ENCODE data around the gene SETX. TPM values are rescaled to one million over a fixed set of nuclear protein-coding genes. Genes with fewer than 3 reads are reported as not detected.
"Not testable (repeated sequence)": the region's sequence is repeated elsewhere in the genome, so short reads cannot be mapped to it uniquely, and the experiment has no call there.

SETX gene
- total RNA-seq, 2 experiments from 2014 or later = 54.2 to 58.0 TPM

GRCh38 chr9:132269704-132270516, 84.9 kb downstream of the SETX start:
- peaks cover 61% of the 10 kb centered on the region for H3K36me3 Mint-ChIP-seq (ENCODE audit: low read depth)
- CTCF ChIA-PET = interaction anchor here (1.0 to 2.9 kb wide), 16 partner anchors 8 to 507 kb away, joined by 3 to 35 read pairs (median 8); no protein-coding TSS in a partner anchor
- H3K4me3 Mint-ChIP-seq; POLR2A ChIA-PET; H3K27me3 Mint-ChIP-seq (ENCODE audit: low read depth); H3K4me1 Mint-ChIP-seq (ENCODE audit: low read depth); DNase-seq; H3K9me3 Mint-ChIP-seq (ENCODE audit: insufficient read depth); ATAC-seq: not testable (repeated sequence)
- peak overlapping the region; percentile 12 for H3K27ac Mint-ChIP-seq

DNA sequence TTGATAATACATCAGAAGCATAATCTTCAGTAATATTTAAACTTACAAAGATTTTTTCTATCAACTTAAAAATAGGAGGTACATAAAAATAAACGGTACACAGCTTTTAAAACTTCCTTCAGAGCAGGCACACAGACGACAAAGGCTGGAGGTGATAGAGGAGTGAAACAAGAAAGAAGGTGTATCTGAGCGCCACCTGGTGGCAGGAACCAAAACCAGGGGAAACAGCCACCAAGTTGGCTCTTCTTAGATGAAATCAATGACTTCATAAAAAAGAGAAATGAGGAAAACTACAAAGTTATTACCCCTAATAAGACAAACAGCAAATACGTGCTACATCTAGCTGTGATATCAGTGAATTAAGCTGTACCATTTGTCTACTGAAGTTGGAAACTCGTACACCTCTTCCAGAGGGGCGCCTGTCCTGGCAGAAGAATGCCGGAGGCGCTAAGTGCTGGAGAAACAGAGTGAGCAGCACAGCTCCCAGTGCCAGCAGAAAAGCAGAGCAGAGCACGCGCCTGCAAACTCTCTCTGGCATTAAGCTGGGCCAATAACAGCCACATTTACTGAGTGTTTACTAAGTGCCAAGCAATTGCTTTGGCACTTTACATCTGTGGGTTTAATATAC, 85.9 kb downstream of the SETX start:
- Mint-ChIP-seq H3K27me3 (ENCODE audit: low read depth) (no peaks in the 10 kb centered on the region), H3K4me3 (no peak overlapping the region), H3K4me1 (ENCODE audit: low read depth) (peaks cover 3% of the 10 kb centered on the region), H3K27ac (no peak overlapping the region), H3K36me3 (ENCODE audit: low read depth) (peaks cover 60% of the 10 kb centered on the region), H3K9me3 (ENCODE audit: insufficient read depth) (no peaks in the 10 kb centered on the region)
- ChIA-PET CTCF (interaction anchor here (0.6 to 2.9 kb wide), 41 partner anchors 9 to 510 kb away, joined by 3 to 35 read pairs (median 5); partner anchors contain the start of gene SETX), POLR2A (no interaction called here)
- peak; percentile 80 for ATAC-seq
- peak; percentile 82 for DNase-seq

DNA sequence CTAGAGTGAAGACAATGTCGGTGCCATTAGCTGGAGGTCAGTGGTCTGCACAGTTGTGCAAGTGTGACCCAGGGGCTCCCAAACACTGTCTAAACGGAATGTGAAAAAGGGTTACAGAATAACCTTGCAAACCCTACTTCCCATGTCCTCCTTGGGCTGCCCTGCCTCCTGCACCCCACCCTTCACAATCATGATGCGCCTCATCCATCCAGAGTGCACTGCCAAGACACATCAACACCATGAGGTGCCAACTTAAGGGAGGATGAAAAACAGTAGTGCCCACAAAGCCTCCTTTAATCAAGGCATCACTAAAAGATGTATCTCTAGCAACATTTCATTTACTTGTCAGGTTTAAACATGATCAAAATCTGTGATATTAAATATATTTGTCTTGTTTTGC, 87.1 kb downstream of the SETX start:
- Mint-ChIP-seq H3K4me3 (no peak overlapping the region), H3K4me1 (ENCODE audit: low read depth) (peaks cover 3% of the 10 kb centered on the region), H3K27ac (no peak overlapping the region), H3K9me3 (ENCODE audit: insufficient read depth) (no peaks in the 10 kb centered on the region), H3K36me3 (ENCODE audit: low read depth) (peaks cover 58% of the 10 kb centered on the region), H3K27me3 (ENCODE audit: low read depth) (no peaks in the 10 kb centered on the region)
- ATAC-seq (no peak), DNase-seq (no peak)
- CTCF ChIA-PET = interaction anchor here (1.0 to 2.9 kb wide), 9 partner anchors 8 to 512 kb away, joined by 4 to 35 read pairs (median 6); no protein-coding TSS in a partner anchor
- POLR2A ChIA-PET = no interaction called here

GRCh38 chr9:132266017-132266416, 88.8 kb downstream of the SETX start:
- DNase-seq (no peak), ATAC-seq (no peak)
- Mint-ChIP-seq H3K4me3 (no peak overlapping the region), H3K9me3 (ENCODE audit: insufficient read depth) (no peaks in the 10 kb centered on the region), H3K27ac (no peak overlapping the region), H3K4me1 (ENCODE audit: low read depth) (peaks cover 3% of the 10 kb centered on the region), H3K27me3 (ENCODE audit: low read depth) (no peaks in the 10 kb centered on the region), H3K36me3 (ENCODE audit: low read depth) (peaks cover 57% of the 10 kb centered on the region)
- ChIA-PET POLR2A (no interaction called here), CTCF (interaction anchor here (1.0 kb wide), 1 partner anchor 13 kb away, joined by 3 read pairs; no protein-coding TSS in a partner anchor)

GRCh38 chr9:132260846-132261245, 93.9 kb downstream of the SETX start:
- ChIA-PET CTCF (interaction anchor here (1.2 to 4.7 kb wide), 5 partner anchors 8 to 92 kb away, joined by 3 to 35 read pairs (median 19); no protein-coding TSS in a partner anchor), POLR2A (no interaction called here)
- Mint-ChIP-seq H3K27ac (no peak overlapping the region), H3K4me1 (ENCODE audit: low read depth) (peaks cover 11% of the 10 kb centered on the region), H3K4me3 (no peak overlapping the region), H3K9me3 (ENCODE audit: insufficient read depth) (no peaks in the 10 kb centered on the region), H3K36me3 (ENCODE audit: low read depth) (peaks cover 31% of the 10 kb centered on the region), H3K27me3 (ENCODE audit: low read depth) (no peaks in the 10 kb centered on the region)
- ATAC-seq (no peak), DNase-seq (no peak)

GRCh38 chr9:132250324-132251262, 104.2 kb downstream of the SETX start:
- no peak overlapping the region for H3K27ac Mint-ChIP-seq
- no peak for ATAC-seq
- peaks cover 8% of the 10 kb centered on the region for H3K27me3 Mint-ChIP-seq (ENCODE audit: low read depth)
- H3K4me3 Mint-ChIP-seq = no peak overlapping the region
- DNase-seq = no peak
- CTCF ChIA-PET = interaction anchor here (1.8 to 5.0 kb wide), 5 partner anchors 9 to 488 kb away, joined by 4 to 21 read pairs (median 18); no protein-coding TSS in a partner anchor
- H3K36me3 Mint-ChIP-seq (ENCODE audit: low read depth) = no peaks in the 10 kb centered on the region
- POLR2A ChIA-PET = no interaction called here
- peaks cover 2% of the 10 kb centered on the region for H3K4me1 Mint-ChIP-seq (ENCODE audit: low read depth)
- H3K9me3 Mint-ChIP-seq (ENCODE audit: insufficient read depth) = no peaks in the 10 kb centered on the region

- Mint-ChIP-seq H3K4me3 (no peak overlapping the region), H3K36me3 (ENCODE audit: low read depth) (no peaks in the 10 kb centered on the region), H3K9me3 (ENCODE audit: insufficient read depth) (no peaks in the 10 kb centered on the region), H3K4me1 (ENCODE audit: low read depth) (peaks cover 2% of the 10 kb centered on the region), H3K27me3 (ENCODE audit: low read depth) (peaks cover 14% of the 10 kb centered on the region), H3K27ac (no peak overlapping the region)
- ChIA-PET POLR2A (no interaction called here), CTCF (interaction anchor here (1.5 to 5.0 kb wide), 3 partner anchors 10 to 487 kb away, joined by 4 to 21 read pairs (median 5); no protein-coding TSS in a partner anchor)
- no peak for DNase-seq
- ATAC-seq = no peak
Observed at GRCh38 chr9:132249690-132250089, 105.1 kb downstream of the SETX start.

GRCh38 chr9:132249123-132249522, 105.7 kb downstream of the SETX start:
- no peak for DNase-seq
- Mint-ChIP-seq H3K36me3 (ENCODE audit: low read depth) (no peaks in the 10 kb centered on the region), H3K27me3 (ENCODE audit: low read depth) (peaks cover 14% of the 10 kb centered on the region), H3K9me3 (ENCODE audit: insufficient read depth) (no peaks in the 10 kb centered on the region), H3K4me3 (no peak overlapping the region), H3K27ac (no peak overlapping the region), H3K4me1 (ENCODE audit: low read depth) (peaks cover 2% of the 10 kb centered on the region)
- CTCF ChIA-PET = interaction anchor here (1.5 to 5.0 kb wide), 3 partner anchors 10 to 486 kb away, joined by 4 to 21 read pairs (median 5); no protein-coding TSS in a partner anchor
- POLR2A ChIA-PET = no interaction called here
- ATAC-seq = no peak

GRCh38 chr9:132247942-132248341, 106.8 kb downstream of the SETX start:
- Mint-ChIP-seq H3K27me3 (ENCODE audit: low read depth) (peaks cover 17% of the 10 kb centered on the region), H3K27ac (no peak overlapping the region), H3K36me3 (ENCODE audit: low read depth) (no peaks in the 10 kb centered on the region), H3K4me3 (no peak overlapping the region), H3K9me3 (ENCODE audit: insufficient read depth) (no peaks in the 10 kb centered on the region), H3K4me1 (ENCODE audit: low read depth) (peaks cover 6% of the 10 kb centered on the region)
- no peak for ATAC-seq
- POLR2A ChIA-PET = no interaction called here
- no peak for DNase-seq
- CTCF ChIA-PET = interaction anchor here (0.8 kb wide), 1 partner anchor 11 kb away, joined by 3 read pairs; no protein-coding TSS in a partner anchor

DNA sequence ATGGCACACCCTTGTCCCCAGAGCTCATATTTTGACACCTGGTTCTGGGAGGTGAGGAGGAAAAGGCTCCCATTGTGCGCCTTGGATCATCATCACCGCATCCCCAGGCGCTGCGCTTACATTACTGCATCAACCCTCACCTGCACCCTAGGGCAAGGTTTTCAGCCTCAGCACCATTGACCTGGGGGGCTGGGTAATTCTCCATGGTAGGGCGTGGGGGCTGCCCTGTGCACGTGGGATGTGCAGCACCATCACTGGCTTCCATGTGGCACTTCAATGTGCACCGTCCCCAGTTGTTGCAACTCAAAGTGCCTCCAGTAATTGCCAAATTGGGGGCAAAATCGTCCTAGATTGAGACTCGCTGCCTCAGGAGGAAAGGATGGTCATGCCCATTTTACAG, 109.3 kb downstream of the SETX start:
- CTCF ChIA-PET = interaction anchor here (0.8 to 2.2 kb wide), 4 partner anchors 9 to 483 kb away, joined by 3 to 7 read pairs (median 6); no protein-coding TSS in a partner anchor
- Mint-ChIP-seq H3K4me3 (no peak overlapping the region), H3K27ac (no peak overlapping the region), H3K36me3 (ENCODE audit: low read depth) (no peaks in the 10 kb centered on the region), H3K4me1 (ENCODE audit: low read depth) (peaks cover 11% of the 10 kb centered on the region), H3K27me3 (ENCODE audit: low read depth) (peaks cover 15% of the 10 kb centered on the region), H3K9me3 (ENCODE audit: insufficient read depth) (no peaks in the 10 kb centered on the region)
- ATAC-seq (no peak), DNase-seq (no peak)
- POLR2A ChIA-PET = no interaction called here

All from activated CD8-positive, alpha-beta T cell treated with anti-CD3 and anti-CD28 coated beads, Interleukin-2, amount 10 ng/mL, durations not matched to agents 7 days and 5 days (primary cell).